Measurements from ENCODE around the gene ERCC6. TPM values are rescaled to one million over a fixed set of nuclear protein-coding genes. Genes with fewer than 3 reads are reported as not detected.

Gene ERCC6
- total and polyA plus RNA-seq, 2 donors: 5.9 to 27.1 TPM

- H3K27ac ChIP-seq (ENCODE audit: low read depth): no peak overlapping the region
- whole genome bisulfite sequencing: 78% methylated on average over 9 of the region's 9 CpGs
- DNase-seq (ENCODE audit: extremely low spot score): no peak
- no peaks in the 10 kb centered on the region for H3K4me1 ChIP-seq (ENCODE audit: insufficient read depth)
- no peak overlapping the region for H3K4me3 ChIP-seq (ENCODE audit: low read depth, low read length)
- peaks cover 5% of the 10 kb centered on the region for H3K36me3 ChIP-seq (ENCODE audit: insufficient read depth)
Measured at GRCh38 chr10:49534670-49535381, 4.1 kb downstream of the ERCC6 start.

DNA sequence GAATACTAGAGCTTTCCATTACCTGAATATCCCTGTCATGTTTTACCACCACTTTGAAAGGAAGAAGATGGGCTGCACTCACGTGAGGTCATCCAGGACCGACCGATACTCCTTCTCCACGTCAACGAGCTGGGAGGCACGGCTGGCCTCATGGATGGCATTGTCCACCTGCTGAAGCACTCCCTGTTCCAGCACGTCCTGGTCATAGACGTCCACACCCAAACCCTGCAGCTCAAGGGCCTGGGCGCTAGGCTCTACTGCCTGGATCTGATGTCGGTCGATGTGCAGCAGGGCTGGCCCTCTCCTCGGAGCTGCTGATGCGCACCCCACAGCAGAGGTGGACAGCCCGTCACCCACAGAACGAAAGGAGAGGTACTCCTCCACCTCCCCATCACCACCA, 6.5 kb downstream of the ERCC6 start:
- Histone ChIP-seq H3K4me1 (ENCODE audit: insufficient read depth) (no peaks in the 10 kb centered on the region), H3K27ac (ENCODE audit: low read depth) (no peak overlapping the region), H3K36me3 (ENCODE audit: insufficient read depth) (peaks cover 7% of the 10 kb centered on the region), H3K4me3 (ENCODE audit: low read depth, low read length) (no peak overlapping the region)
- no peak for DNase-seq (ENCODE audit: extremely low spot score)
- WGBS: 95% methylated on average over 15 of the region's 15 CpGs

DNA sequence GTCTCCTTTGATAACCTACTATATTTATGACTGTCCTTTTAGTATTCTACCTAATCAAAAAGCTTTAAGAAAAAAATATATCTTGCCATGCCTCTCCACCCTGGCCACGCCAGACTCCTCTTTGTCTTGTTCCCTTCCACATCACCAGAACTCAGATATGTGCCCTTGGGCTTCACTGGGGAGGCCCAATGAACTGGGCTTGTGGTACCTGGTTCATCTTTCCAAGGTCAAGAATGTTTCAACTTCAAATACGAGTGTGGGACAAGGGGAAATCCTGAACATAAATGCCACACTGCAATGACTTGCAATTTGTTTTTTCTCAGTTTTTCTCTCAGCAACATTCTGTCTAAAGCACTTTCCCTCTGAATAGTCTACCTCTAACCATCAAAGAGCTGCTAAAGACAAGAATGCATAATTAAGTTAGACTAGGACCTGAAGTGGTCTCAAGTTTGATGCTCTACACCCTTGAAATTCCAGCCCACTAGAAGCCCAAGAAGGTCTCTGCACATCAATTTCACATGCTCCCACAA, 9.9 kb downstream of the ERCC6 start:
- Histone ChIP-seq H3K27ac (ENCODE audit: low read depth) (no peak overlapping the region), H3K36me3 (ENCODE audit: insufficient read depth) (peaks cover 14% of the 10 kb centered on the region), H3K4me1 (ENCODE audit: insufficient read depth) (no peaks in the 10 kb centered on the region), H3K4me3 (ENCODE audit: low read depth, low read length) (no peak overlapping the region)
- no peak for DNase-seq (ENCODE audit: extremely low spot score)
- WGBS: 88% methylated on average over 2 of the region's 2 CpGs

- Histone ChIP-seq H3K27ac (ENCODE audit: low read depth) (no peak overlapping the region), H3K4me3 (ENCODE audit: low read depth, low read length) (no peak overlapping the region), H3K36me3 (ENCODE audit: insufficient read depth) (peaks cover 14% of the 10 kb centered on the region), H3K4me1 (ENCODE audit: insufficient read depth) (no peaks in the 10 kb centered on the region)
- 82% methylated on average over 4 of the region's 4 CpGs for WGBS
- DNase-seq (ENCODE audit: extremely low spot score): no peak
Measured at GRCh38 chr10:49527850-49528249, 11.1 kb downstream of the ERCC6 start.

GRCh38 chr10:49527061-49527460, 11.9 kb downstream of the ERCC6 start:
- H3K27ac ChIP-seq (ENCODE audit: low read depth): no peak overlapping the region
- no peak for DNase-seq (ENCODE audit: extremely low spot score)
- 70% methylated on average over 2 of the region's 2 CpGs for WGBS
- H3K36me3 ChIP-seq (ENCODE audit: insufficient read depth): peaks cover 14% of the 10 kb centered on the region
- H3K4me1 ChIP-seq (ENCODE audit: insufficient read depth): no peaks in the 10 kb centered on the region
- no peak overlapping the region for H3K4me3 ChIP-seq (ENCODE audit: low read depth, low read length)

DNA sequence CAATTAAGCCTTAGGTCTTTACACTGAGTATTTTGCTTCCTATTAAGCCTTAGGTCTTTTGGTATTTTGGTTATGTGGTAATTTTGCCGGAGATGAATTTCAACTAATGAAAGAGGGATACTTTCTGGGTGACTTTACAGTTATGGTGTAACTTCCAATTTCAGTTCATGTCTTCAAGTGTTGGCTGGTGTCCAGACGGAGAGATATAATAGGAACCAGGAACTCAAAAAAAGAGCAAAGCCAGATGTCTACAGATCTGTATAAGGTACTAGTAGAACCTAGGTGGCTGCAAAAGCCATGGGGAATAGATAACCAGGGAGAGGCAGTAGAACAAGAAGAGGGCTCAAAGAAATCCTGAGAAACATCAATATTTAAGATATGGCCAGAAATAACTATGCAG, 12.3 kb downstream of the ERCC6 start:
- no peak overlapping the region for H3K4me3 ChIP-seq (ENCODE audit: low read depth, low read length)
- peaks cover 13% of the 10 kb centered on the region for H3K36me3 ChIP-seq (ENCODE audit: insufficient read depth)
- no peak for DNase-seq (ENCODE audit: extremely low spot score)
- H3K27ac ChIP-seq (ENCODE audit: low read depth): no peak overlapping the region
- no peaks in the 10 kb centered on the region for H3K4me1 ChIP-seq (ENCODE audit: insufficient read depth)
- 82% methylated on average over 2 of the region's 2 CpGs for WGBS

DNA sequence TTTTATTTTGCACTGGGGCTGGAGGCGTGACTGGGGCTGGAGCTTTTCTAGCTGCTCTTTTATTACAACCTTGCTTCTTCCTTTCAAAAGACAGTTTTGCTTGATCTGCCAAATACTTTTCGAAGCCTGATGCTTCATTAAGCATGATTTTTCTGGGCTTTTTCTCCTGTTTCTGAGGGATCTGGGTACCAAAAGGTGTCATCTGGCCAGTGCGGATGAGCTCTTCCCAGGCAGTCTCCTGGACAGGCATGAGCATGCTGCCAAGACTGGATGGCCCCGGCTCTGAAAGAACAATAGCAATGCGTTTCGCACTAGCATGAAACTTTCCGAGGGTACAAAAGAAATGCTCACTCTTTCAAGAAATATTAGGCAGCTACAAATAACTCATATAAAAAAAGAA, 14.4 kb downstream of the ERCC6 start:
- WGBS: 95% methylated on average over 7 of the region's 7 CpGs
- H3K36me3 ChIP-seq (ENCODE audit: insufficient read depth): peaks cover 10% of the 10 kb centered on the region
- H3K27ac ChIP-seq (ENCODE audit: low read depth): no peak overlapping the region
- H3K4me3 ChIP-seq (ENCODE audit: low read depth, low read length): no peak overlapping the region
- no peak for DNase-seq (ENCODE audit: extremely low spot score)
- no peaks in the 10 kb centered on the region for H3K4me1 ChIP-seq (ENCODE audit: insufficient read depth)

GRCh38 chr10:49523301-49523700, 15.6 kb downstream of the ERCC6 start:
- DNase-seq (ENCODE audit: extremely low spot score): no peak
- no peak overlapping the region for H3K27ac ChIP-seq (ENCODE audit: low read depth)
- peaks cover 10% of the 10 kb centered on the region for H3K36me3 ChIP-seq (ENCODE audit: insufficient read depth)
- 35% methylated on average over 1 of the region's 1 CpG for WGBS
- H3K4me1 ChIP-seq (ENCODE audit: insufficient read depth): no peaks in the 10 kb centered on the region
- no peak overlapping the region for H3K4me3 ChIP-seq (ENCODE audit: low read depth, low read length)

- 81% methylated on average over 4 of the region's 4 CpGs for WGBS
- Histone ChIP-seq H3K4me3 (ENCODE audit: low read depth, low read length) (no peak overlapping the region), H3K4me1 (ENCODE audit: insufficient read depth) (no peaks in the 10 kb centered on the region), H3K27ac (ENCODE audit: low read depth) (no peak overlapping the region), H3K36me3 (ENCODE audit: insufficient read depth) (peaks cover 5% of the 10 kb centered on the region)
- no peak for DNase-seq (ENCODE audit: extremely low spot score)
Measured at GRCh38 chr10:49521062-49521461, 17.9 kb downstream of the ERCC6 start.

GRCh38 chr10:49520122-49520775, 18.7 kb downstream of the ERCC6 start:
- no peak overlapping the region for H3K4me3 ChIP-seq (ENCODE audit: low read depth, low read length)
- no peak for DNase-seq (ENCODE audit: extremely low spot score)
- no peaks in the 10 kb centered on the region for H3K4me1 ChIP-seq (ENCODE audit: insufficient read depth)
- H3K27ac ChIP-seq (ENCODE audit: low read depth): no peak overlapping the region
- peaks cover 9% of the 10 kb centered on the region for H3K36me3 ChIP-seq (ENCODE audit: insufficient read depth)
- WGBS: 69% methylated on average over 8 of the region's 8 CpGs

- Histone ChIP-seq H3K4me1 (ENCODE audit: insufficient read depth) (no peaks in the 10 kb centered on the region), H3K36me3 (ENCODE audit: insufficient read depth) (peaks cover 7% of the 10 kb centered on the region), H3K27ac (ENCODE audit: low read depth) (no peak overlapping the region), H3K4me3 (ENCODE audit: low read depth, low read length) (no peak overlapping the region)
- no peak for DNase-seq (ENCODE audit: extremely low spot score)
- 88% methylated on average over 2 of the region's 2 CpGs for WGBS
Measured at GRCh38 chr10:49519717-49520116, 19.2 kb downstream of the ERCC6 start.

GRCh38 chr10:49518982-49519578, 19.8 kb downstream of the ERCC6 start:
- 66% methylated on average over 3 of the region's 3 CpGs for WGBS
- DNase-seq (ENCODE audit: extremely low spot score): peak; percentile 7
- peaks cover 4% of the 10 kb centered on the region for H3K36me3 ChIP-seq (ENCODE audit: insufficient read depth)

DNA sequence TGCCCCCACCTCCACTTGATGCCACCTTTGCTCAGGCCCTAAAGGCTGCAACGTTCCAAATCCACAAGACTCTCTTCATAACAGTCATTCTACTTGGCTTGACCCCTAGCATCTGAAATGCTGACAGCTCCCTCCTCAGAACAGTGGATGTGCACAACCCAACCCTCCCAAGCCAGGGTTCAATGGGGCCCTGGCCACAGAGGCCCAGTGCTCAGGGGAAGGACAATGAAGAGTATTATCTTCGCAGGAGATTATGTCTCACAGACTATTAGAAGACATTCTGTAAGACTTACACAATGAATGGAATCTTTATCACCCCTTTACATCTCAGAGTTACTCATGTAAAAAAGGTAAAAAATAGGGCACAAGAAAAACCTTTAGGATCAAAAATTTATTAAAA, 20.4 kb downstream of the ERCC6 start:
- H3K4me1 ChIP-seq (ENCODE audit: insufficient read depth): no peaks in the 10 kb centered on the region
- DNase-seq (ENCODE audit: extremely low spot score): no peak
- no peak overlapping the region for H3K4me3 ChIP-seq (ENCODE audit: low read depth, low read length)
- no peak overlapping the region for H3K27ac ChIP-seq (ENCODE audit: low read depth)
- peaks cover 4% of the 10 kb centered on the region for H3K36me3 ChIP-seq (ENCODE audit: insufficient read depth)
- 92% methylated on average over 2 of the region's 2 CpGs for WGBS

More at GRCh38 chr10:49518982-49519578, 19.8 kb downstream of the ERCC6 start:
- H3K4me3 ChIP-seq (ENCODE audit: low read depth, low read length): no peak overlapping the region
- H3K27ac ChIP-seq (ENCODE audit: low read depth): no peak overlapping the region
- H3K4me1 ChIP-seq (ENCODE audit: insufficient read depth): no peaks in the 10 kb centered on the region

All from urinary bladder (tissue), 4 donors.